SJSA1 (cell line): ENCODE measurements around the gene DNM2. TPM values are rescaled to one million over a fixed set of nuclear protein-coding genes. Genes with fewer than 3 reads are reported as not detected.
A peak's percentile ranks its signal among the peaks of the same experiment; 100 is the strongest.
"Not testable (repeated sequence)": the region's sequence is repeated elsewhere in the genome, so short reads cannot be mapped to it uniquely, and the experiment has no call there.

Experiments
- DNase-seq, 2 experiments: peaks; one replicate each; pipeline ENCODE4 v3.0.0-alpha.2; 2015 to 2020; ENCODE audit warnings: low spot score in 2 of 2, low read depth in 1 of 2
- H3K27ac ChIP-seq: fragments of 250-450 bp; sonication (Bioruptor Pico); 2 replicates; pipeline ENCODE4 v1.5.1; 2020; ENCODE audit warnings: mild to moderate bottlenecking, moderate library complexity
- H3K27me3 ChIP-seq: fragments of 250-450 bp; sonication (Bioruptor Pico); replicated peaks from 2 replicates; pipeline ENCODE4 v1.5.1; 2020; ENCODE audit warnings: mild to moderate bottlenecking, moderate library complexity
- H3K36me3 ChIP-seq: fragments of 250-450 bp; sonication (Bioruptor Pico); 2 replicates; pipeline ENCODE4 v1.5.1; 2020; ENCODE audit warnings: mild to moderate bottlenecking
- H3K4me1 ChIP-seq: fragments of 250-450 bp; sonication (Bioruptor Pico); replicated peaks from 2 replicates; pipeline ENCODE4 v1.6.1; 2021; ENCODE audit warnings: mild to moderate bottlenecking
- H3K4me3 ChIP-seq: fragments of 250-450 bp; sonication (Bioruptor Pico); 2 replicates; pipeline ENCODE4 v1.5.1; 2020; ENCODE audit warnings: mild to moderate bottlenecking
- H3K9me3 ChIP-seq: fragments of 250-450 bp; sonication (Bioruptor Pico); replicated peaks from 2 replicates; pipeline ENCODE4 v1.5.1; 2020; ENCODE audit warnings: mild to moderate bottlenecking
- total RNA-seq: library from RNA; depleted of rRNA; stranded (reverse); fragments of >200 nt; shearing (Covaris generic); gene quantifications from 2 replicates; pipeline ENCODE4 v1.2.3, GENCODE V29; 2014

DNM2 gene
- total RNA-seq, 1 experiment from 2014 or later = 58.4 TPM

- H3K4me3 ChIP-seq, DNase-seq, H3K36me3 ChIP-seq, H3K9me3 ChIP-seq, H3K27me3 ChIP-seq, H3K27ac ChIP-seq: not testable (repeated sequence)
- H3K4me1 ChIP-seq = peaks cover 17% of the 10 kb centered on the region
Observed at GRCh38 chr19:10746437-10746836, 28.6 kb downstream of the DNM2 start.

DNA sequence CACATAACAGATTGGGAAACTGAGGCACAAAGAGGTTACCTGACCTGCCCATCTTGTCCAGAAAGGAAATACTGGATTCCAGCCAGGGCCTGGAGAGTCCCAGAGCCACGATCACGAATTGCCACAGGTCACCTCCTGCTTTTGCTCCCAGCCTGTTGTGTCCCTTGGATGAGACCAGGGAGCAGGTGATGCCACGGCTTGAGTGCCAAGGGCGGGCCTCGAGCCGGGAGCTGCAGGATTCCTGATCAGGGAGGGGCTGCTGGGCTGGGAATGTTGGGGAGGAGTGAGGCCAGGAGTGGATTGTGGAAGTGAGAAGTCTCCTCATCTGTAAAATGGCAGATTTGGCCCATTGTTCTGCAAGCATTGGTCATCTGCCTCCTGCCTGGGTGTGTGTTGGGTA, 29.4 kb downstream of the DNM2 start:
- H3K27ac ChIP-seq = no peak overlapping the region
- no peak overlapping the region for H3K4me3 ChIP-seq
- no peaks in the 10 kb centered on the region for H3K27me3 ChIP-seq
- no peaks in the 10 kb centered on the region for H3K9me3 ChIP-seq
- no peak for DNase-seq
- peaks cover 4% of the 10 kb centered on the region; the same call in 1 of the 2 replicates for H3K36me3 ChIP-seq
- peaks cover 17% of the 10 kb centered on the region for H3K4me1 ChIP-seq

- H3K27me3 ChIP-seq = no peaks in the 10 kb centered on the region
- H3K27ac ChIP-seq = no peak overlapping the region
- no peak for DNase-seq
- no peak overlapping the region for H3K4me3 ChIP-seq
- peaks cover 4% of the 10 kb centered on the region; the same call in 1 of the 2 replicates for H3K36me3 ChIP-seq
- peaks cover 17% of the 10 kb centered on the region for H3K4me1 ChIP-seq
- no peaks in the 10 kb centered on the region for H3K9me3 ChIP-seq
Observed at GRCh38 chr19:10747674-10748073, 29.8 kb downstream of the DNM2 start.

GRCh38 chr19:10748195-10748926, 30.5 kb downstream of the DNM2 start:
- Histone ChIP-seq H3K27me3 (no peaks in the 10 kb centered on the region), H3K4me3 (no peak overlapping the region), H3K36me3 (peaks cover 4% of the 10 kb centered on the region; the same call in 1 of the 2 replicates), H3K27ac (no peak overlapping the region), H3K4me1 (peaks cover 17% of the 10 kb centered on the region), H3K9me3 (no peaks in the 10 kb centered on the region)
- no peak for DNase-seq

DNA sequence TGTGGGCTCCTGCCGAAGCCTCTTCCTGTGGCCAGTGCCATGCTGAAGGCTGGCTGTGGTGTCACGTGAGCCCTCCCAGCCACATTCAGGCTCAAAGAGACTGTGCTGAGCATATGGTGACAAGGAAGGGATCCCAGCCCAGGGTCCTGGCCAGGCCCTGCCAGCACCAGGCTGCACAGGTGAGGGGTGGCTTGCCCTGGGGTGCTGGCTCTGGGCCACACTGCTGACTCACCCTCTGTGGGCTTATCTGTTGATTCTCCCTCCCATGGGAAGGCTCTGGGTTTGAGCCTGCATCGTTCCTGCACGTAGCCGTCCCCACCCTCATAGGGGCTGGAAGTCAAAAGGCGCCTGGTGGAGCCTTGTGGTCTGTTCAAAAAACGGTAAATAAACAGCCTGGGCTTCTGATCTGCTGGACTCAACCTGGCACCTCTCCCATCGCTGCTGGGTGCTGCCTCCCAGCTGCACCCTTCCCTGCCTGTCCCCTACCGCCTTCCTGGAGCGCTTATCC, 31.1 kb downstream of the DNM2 start:
- peaks cover 17% of the 10 kb centered on the region for H3K4me1 ChIP-seq
- no peak overlapping the region for H3K4me3 ChIP-seq
- peak; percentile 52 to 66 for DNase-seq
- H3K27ac ChIP-seq = no peak overlapping the region
- no peaks in the 10 kb centered on the region for H3K27me3 ChIP-seq
- H3K36me3 ChIP-seq = peaks cover 4% of the 10 kb centered on the region; the same call in 1 of the 2 replicates
- no peaks in the 10 kb centered on the region for H3K9me3 ChIP-seq

DNA sequence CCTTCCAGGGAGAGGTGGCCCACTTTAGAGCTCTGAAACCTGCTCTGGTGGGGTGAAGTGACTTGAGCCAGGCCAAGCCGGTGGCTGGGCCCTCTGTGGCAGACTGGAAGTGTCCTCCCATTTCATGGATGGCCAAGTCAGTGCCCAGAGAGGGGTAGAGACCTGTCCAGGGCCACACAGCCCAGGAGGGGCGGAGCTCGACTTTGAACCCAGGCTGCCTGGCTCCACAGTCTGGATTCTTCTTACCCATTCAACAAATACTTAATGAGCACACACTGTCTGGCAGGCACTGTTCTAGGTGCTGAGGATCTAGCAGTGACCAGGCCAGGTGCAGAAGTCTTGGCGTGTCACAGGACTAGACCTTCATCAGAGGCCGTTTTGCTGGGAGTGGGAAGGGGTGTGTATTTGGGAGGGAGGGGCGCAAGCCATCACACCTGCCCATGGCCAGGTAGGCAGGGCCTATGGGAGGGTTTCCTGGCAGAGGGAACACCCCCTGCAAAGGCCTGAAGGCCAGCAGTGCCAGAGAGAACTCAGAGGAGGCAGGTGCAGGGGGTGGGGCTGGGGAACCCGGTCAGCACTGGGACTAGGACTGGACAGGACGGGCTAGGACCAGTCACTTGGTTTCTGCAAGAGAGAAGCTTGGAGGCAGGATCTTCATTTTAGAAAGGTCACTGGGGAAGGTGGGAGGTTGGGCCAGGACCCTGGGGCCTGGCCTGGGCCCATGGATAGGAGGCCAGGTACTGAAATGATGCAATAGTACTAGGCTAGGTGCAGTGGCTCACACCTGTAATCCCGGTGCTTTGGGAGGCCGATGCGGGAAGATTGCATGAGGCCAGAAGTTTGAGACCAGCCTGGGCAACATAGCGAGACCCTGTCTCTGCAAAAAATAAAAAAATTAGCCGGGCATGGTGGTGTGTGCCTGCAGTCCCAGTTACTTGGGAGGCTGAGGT, 31.8 kb downstream of the DNM2 start:
- H3K4me1 ChIP-seq = peaks cover 17% of the 10 kb centered on the region
- H3K27me3 ChIP-seq = no peaks in the 10 kb centered on the region
- no peak for DNase-seq
- no peak overlapping the region for H3K4me3 ChIP-seq
- no peaks in the 10 kb centered on the region for H3K9me3 ChIP-seq
- peaks cover 4% of the 10 kb centered on the region for H3K36me3 ChIP-seq
- no peak overlapping the region for H3K27ac ChIP-seq

DNA sequence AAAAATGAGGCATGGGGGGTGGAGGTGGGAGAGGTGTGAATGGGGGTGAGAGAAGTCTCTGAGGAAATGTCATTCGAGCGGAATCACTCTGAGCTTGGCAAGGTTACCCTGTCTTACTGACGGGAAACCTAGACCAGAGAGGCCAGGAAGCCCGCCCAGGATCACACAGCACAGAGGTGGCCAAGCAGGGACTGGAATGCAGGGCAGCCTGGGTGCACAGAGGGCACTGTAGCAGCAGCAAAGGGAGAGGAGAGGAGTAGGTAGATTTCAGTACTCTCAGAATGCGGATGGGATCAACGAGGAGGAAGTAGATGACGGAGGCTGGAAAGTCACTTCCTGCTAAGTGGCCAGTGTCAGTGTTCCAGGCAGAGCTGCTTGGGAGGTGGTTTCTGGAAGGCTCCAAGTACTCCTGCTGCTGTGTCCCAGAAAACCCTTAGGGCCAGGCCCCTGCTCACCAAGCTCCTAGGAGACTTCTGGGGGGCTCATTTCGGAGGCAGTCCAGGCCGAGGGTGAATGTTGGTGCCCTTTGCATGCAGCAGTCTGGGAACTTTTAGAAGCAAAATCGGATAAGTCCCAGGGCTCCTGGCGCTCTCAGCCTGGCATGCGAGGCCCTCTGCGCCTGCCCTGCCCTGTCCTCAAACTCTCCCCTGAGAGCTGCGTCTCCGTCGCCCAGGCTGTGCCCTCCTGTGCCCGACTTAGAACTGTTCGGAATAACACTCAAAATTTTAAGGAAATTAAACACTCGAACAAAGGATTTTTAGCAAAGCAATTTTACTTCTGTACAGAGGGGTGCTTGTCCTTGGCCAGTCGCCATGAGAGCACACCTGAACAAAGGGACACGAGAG, 33.5 kb downstream of the DNM2 start:
- Histone ChIP-seq H3K9me3 (no peaks in the 10 kb centered on the region), H3K4me1 (peaks cover 17% of the 10 kb centered on the region), H3K4me3 (no peak overlapping the region), H3K36me3 (peaks cover 8% of the 10 kb centered on the region), H3K27ac (no peak overlapping the region), H3K27me3 (no peaks in the 10 kb centered on the region)
- no peak for DNase-seq

- no peaks in the 10 kb centered on the region for H3K27me3 ChIP-seq
- H3K9me3 ChIP-seq = no peaks in the 10 kb centered on the region
- H3K36me3 ChIP-seq = peaks cover 13% of the 10 kb centered on the region
- H3K4me1 ChIP-seq = peaks cover 17% of the 10 kb centered on the region
- H3K27ac ChIP-seq = no peak overlapping the region
- H3K4me3 ChIP-seq = no peak overlapping the region
- no peak for DNase-seq
Observed at GRCh38 chr19:10752237-10752912, 34.5 kb downstream of the DNM2 start.

DNA sequence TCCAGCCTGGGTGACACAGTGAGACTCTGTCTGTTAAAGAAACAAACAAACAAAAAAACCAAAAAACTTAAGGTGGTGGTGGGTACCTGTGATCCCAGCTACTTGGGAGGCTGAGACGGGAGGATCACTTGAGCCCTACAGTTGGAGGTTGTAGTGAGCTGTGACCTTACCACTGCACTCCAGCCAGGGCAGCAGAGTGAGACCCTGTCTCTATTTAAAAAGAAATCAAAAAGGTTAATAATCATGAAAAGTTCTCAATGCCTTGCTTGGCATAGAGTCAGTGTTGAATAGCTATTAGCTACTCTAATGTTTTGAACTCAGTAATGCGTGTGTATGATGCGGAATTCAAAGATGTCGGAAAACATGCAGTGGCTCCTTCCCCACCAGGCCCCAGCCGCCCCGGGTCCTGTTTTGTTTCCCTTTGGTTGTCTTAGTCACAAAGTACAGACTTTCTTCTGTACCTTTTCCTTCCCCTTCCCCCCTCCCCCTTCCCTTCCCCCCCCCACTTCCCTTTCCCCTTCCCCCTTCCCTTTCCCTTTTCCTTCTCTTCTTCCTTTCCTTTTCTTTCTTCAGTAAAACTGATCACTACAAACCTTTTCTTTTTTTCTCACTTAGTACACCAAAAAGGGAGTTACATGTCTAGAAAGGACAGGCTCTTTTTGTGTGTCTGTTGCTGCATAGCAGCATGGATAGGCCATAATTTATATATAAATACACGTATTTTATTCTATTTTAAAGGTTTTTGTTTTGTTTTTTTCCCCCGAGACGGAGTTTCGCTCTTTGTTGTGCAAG, 35.2 kb downstream of the DNM2 start:
- Histone ChIP-seq H3K9me3 (no peaks in the 10 kb centered on the region), H3K4me1 (peaks cover 17% of the 10 kb centered on the region), H3K4me3 (no peak overlapping the region), H3K36me3 (peaks cover 13% of the 10 kb centered on the region), H3K27ac (no peak overlapping the region), H3K27me3 (no peaks in the 10 kb centered on the region)
- no peak for DNase-seq

GRCh38 chr19:10756371-10756770, 38.5 kb downstream of the DNM2 start:
- H3K27ac ChIP-seq = no peak overlapping the region

GRCh38 chr19:10756791-10757190, 38.9 kb downstream of the DNM2 start:
- H3K27ac ChIP-seq = no peak overlapping the region
- H3K9me3 ChIP-seq = no peaks in the 10 kb centered on the region
- no peak for DNase-seq
- no peaks in the 10 kb centered on the region for H3K27me3 ChIP-seq
- H3K36me3 ChIP-seq = peaks cover 18% of the 10 kb centered on the region
- H3K4me1 ChIP-seq = no peaks in the 10 kb centered on the region
- H3K4me3 ChIP-seq = no peak overlapping the region

More at GRCh38 chr19:10756371-10756770, 38.5 kb downstream of the DNM2 start:
- H3K36me3 ChIP-seq = peaks cover 14% of the 10 kb centered on the region
- no peak overlapping the region for H3K4me3 ChIP-seq
- H3K4me1 ChIP-seq = no peaks in the 10 kb centered on the region
- no peaks in the 10 kb centered on the region for H3K9me3 ChIP-seq
- no peak for DNase-seq
- no peaks in the 10 kb centered on the region for H3K27me3 ChIP-seq

GRCh38 chr19:10758050-10758449, 40.2 kb downstream of the DNM2 start:
- H3K4me1 ChIP-seq, H3K27ac ChIP-seq, H3K27me3 ChIP-seq, H3K4me3 ChIP-seq, DNase-seq, H3K9me3 ChIP-seq: not testable (repeated sequence)
- peaks cover 31% of the 10 kb centered on the region for H3K36me3 ChIP-seq
